ENCODE results near the gene GPR156.
"Not testable (repeated sequence)": the region's sequence is repeated elsewhere in the genome, so short reads cannot be mapped to it uniquely, and the experiment has no call there.

The GPR156 gene

GRCh38 chr3:120274739-120275167 lies 10.3 kb downstream of the GPR156 start:
- DNase-seq (ENCODE audit: low read depth in 2 of 2) = no peak

- DNase-seq (ENCODE audit: low read depth in 2 of 2) = no peak
Observed at GRCh38 chr3:120272286-120272685, 12.7 kb downstream of the GPR156 start.

DNA sequence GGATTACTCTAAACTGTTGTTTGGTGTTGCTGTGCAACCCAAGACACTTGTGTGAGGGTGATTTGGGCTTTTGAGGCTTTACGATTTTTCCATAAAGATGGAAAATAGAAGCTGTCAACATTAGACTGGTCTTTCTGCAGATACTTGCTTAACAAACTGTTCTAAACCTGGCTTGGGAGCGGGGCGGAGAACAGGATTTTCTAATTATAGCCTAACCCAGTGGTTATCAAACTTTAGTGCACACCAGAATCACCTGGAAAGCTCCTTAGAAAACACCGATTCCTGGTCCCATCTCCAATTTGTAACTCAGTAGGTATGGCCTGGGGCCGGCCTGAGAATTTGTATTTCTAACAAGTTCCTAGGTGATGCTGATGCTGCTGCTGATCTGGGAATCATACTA lies 19.0 kb downstream of the GPR156 start:
- no peak for DNase-seq (ENCODE audit: low read depth in 2 of 2)

DNA sequence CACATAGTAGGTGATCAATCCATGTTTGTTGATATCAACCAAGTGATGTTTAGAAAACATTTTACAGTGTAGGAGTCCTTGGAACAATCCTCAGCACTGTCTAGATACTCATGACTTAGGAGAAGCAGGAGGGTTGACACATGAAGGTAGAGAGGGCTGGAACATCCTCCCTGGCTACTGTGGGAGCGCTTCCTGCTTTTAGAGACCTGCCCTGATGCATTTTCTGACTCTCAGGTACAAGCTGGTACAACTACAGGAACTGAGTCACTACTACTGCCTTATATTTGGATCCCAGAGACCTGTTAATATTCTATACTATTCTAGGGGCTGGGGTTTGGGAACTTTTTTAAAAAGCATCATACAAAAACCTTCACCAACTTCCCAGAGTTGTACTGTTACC lies 20.1 kb downstream of the GPR156 start:
- DNase-seq (ENCODE audit: low read depth in 2 of 2) = no peak

DNA sequence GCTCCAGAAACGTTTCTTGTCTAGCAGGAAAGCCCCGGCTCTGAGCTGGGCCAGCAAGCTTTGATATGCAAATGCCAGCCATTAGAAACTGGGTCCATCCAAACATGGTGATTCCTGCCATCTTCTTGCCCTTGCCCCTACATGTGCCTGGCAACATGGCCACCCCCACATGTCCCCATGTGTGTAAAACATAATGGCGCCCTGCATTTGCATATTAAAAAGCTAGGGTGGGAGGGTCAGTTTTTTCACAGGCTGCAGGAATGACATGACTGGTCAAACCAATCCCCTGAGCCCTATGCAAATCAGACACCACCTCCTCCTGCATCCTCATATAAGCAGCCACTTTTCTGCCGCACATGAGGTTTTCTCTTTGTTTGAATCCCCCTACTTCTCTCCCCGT lies 21.2 kb downstream of the GPR156 start:
- DNase-seq (ENCODE audit: low read depth in 2 of 2) = no peak

DNA sequence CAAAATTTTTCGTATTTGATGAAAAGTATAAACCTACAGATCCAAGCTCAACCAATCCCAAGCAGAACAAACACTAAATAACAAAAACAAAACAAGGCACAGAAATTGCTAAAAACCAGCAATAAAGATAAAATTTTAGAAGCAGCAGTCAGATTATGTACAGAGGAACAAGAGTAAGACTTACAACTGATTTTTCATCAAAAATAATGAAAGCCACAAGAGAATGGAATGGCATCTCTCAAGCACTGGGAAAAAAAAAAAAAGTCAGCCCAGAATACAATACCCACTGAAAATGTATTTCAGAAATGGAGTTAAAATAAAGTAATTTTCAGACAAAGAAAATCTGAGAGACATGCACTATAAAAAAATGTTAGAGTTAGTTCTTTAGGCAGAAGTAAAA lies 27.0 kb downstream of the GPR156 start:
- no peak for DNase-seq (ENCODE audit: low read depth in 2 of 2)

GRCh38 chr3:120245386-120245785 lies 39.6 kb downstream of the GPR156 start:
- DNase-seq (ENCODE audit: low read depth in 2 of 2) = no peak

DNA sequence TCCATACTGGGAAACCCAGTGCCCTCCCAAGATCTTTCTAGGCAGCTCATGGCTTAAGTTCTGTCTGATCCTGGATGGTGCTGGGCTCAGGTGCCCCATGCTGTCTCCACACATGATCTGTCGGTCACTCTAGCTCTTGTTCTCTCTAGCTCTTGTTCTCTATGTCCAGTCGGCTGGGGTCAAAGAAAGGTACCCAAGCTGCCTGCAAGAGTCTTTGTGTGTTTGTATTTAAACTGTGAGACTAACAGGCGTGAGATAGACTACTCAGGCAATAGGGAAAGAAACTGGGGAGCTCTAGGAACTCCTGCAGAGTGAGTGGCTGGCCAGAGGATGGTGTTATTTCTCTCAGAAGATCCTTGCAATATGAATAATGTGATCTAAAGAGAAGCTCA lies 40.2 kb downstream of the GPR156 start:
- no peak for DNase-seq (ENCODE audit: low read depth in 2 of 2)

GRCh38 chr3:120239644-120240043 lies 45.4 kb downstream of the GPR156 start:
- no peak for DNase-seq (ENCODE audit: low read depth in 2 of 2)

DNA sequence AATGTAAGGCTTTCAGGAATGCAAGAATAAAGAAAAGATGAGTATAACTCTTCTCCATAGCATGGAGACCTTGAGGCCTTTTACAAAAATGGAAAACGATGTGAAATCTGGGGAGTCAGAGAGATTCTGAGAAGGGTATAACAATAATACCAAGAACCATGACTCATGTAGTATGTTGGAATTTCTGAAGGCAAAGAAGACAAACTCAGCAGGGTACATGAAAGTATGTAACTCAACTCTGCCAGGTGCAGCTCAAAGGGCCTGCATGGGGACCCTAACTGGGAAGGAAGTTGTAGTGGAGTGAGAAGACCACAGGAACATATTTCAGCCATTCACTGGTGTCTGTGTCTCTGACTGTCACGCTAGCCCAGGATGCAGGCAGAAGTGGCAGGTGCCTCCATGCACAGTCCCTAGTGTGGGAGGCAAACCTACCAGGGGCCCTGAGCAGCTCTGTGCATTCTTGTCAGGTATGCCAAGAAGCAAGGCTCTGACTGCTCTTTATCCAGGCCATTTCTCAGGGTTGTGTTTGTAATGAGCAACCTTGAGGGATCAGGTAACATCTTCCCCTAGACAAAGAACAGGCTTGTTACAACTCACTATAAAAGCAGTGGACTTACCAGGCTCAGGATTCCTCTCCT lies 57.2 kb downstream of the GPR156 start:
- no peak for DNase-seq (ENCODE audit: low read depth in 2 of 2)

DNA sequence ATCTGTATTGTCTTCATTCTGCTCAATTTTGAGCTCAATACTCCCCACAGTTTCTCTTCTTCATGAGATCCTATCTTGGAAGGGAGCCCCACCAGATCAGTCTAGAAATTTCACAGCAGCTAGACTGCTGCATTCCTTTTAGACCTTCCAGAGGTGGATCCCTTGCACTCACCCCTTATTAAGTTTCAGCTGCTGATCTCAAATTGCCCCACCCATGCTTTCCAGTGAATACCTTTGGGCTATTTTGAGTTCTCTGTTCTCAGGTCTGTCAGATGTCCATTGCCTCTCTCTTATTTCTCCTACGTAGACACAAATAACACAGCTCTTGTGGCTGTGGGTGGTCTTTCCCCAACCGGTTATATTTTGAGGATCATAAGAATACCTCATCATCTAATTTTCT lies 60.8 kb downstream of the GPR156 start:
- DNase-seq (ENCODE audit: low read depth in 2 of 2) = no peak

- DNase-seq (ENCODE audit: low read depth in 2 of 2) = no peak
Observed at GRCh38 chr3:120218981-120219380, 66.0 kb downstream of the GPR156 start.

- DNase-seq (ENCODE audit: low read depth in 2 of 2) = not testable (repeated sequence)
Observed at GRCh38 chr3:120216633-120217032, 68.4 kb downstream of the GPR156 start.

- no peak for DNase-seq (ENCODE audit: low read depth in 2 of 2)
Observed at GRCh38 chr3:120214176-120214575, 70.8 kb downstream of the GPR156 start.

GRCh38 chr3:120212505-120212904 lies 72.5 kb downstream of the GPR156 start:
- no peak for DNase-seq (ENCODE audit: low read depth in 2 of 2)

DNA sequence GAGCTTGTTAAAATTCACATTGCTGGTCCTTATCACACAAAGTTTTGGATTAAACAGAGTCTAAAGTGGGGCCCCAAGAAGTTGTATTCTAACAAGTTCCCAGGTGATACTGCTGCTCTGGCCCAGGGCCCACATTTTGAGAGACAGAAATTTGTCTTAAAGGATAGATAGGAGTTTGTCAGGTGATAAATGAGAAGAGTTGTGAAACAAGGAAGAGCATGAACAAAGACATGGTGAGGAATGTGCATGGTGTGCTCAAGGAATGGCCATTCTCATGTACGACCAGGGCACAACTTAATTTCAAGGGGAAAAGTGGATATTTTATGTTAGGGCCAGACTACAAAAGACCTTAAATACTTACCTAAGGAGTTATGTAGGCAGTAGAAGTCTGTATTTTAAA lies 75.6 kb downstream of the GPR156 start:
- no peak for DNase-seq (ENCODE audit: low read depth in 2 of 2)

GRCh38 chr3:120204338-120204737 lies 80.7 kb downstream of the GPR156 start:
- DNase-seq (ENCODE audit: low read depth in 2 of 2) = no peak

- no peak for DNase-seq (ENCODE audit: low read depth in 2 of 2)
Observed at GRCh38 chr3:120203621-120204020, 81.4 kb downstream of the GPR156 start.

DNA sequence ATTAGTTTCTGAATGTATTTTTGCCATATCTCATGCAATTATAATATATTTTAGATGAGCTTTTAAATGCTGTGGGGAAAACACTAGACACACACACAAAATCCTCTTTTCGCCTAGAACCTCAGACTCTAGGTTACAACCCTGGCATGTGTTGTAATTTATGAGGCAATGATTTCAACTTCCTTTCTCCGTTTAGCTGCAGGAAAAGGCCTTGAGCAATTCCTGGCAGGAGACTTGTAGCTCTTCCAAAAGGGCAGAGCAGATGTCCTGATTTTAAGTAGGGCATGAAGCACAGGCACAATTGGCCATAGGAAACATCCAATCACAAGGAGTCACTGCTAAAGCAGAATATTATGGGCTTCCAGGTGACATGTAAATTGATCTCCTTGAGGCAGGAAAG lies 82.0 kb downstream of the GPR156 start:
- DNase-seq (ENCODE audit: low read depth in 2 of 2) = no peak

GRCh38 chr3:120202363-120202762 lies 82.7 kb downstream of the GPR156 start:
- no peak for DNase-seq (ENCODE audit: low read depth in 2 of 2)

- DNase-seq (ENCODE audit: low read depth in 2 of 2) = no peak
Observed at GRCh38 chr3:120200493-120201235, 84.4 kb downstream of the GPR156 start.

DNA sequence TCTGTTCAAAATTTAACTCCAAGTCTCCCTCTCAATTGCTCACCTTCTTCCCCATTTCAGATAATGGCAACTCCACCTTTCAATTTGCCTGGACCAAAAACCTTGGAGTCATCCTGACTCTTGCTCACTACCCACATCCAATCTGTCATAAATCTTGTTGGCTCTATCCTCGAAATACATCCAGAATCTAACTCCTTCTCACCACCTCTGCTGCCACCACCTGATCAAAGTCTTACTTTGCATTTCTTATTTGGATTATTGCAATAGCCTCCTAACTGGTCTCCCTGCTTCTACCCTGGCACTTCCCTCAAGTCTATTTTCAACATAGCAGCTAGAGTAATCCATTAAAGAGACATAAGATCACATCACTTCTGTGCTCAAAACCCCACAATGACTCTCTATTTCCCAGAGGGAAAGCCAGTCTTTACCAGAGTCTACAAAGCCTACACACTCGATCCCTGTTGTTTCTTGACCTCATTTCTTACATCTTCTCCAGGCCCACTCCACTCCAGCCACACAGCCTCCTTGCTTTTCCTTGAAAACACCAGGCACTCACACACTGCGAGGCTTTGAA lies 86.6 kb downstream of the GPR156 start:
- no peak for DNase-seq (ENCODE audit: low read depth in 2 of 2)

DNA sequence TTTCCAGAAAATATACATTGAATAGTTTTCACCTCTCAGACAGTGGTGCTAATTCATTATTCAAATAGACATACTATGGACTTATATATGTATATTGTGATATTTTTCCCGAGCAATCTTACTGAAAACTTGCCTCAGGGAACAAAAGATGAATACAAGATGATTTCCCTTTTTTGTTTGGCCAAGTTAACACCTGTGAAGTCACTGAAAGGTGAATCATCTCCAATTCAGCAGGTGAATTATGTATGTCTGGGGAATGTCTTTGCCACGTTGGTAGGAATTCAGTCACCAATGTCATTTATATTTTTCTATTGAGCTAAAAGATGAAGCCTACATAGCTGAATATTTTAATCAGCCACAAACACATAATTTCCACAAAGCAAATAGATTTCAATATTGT lies 88.2 kb downstream of the GPR156 start:
- no peak for DNase-seq (ENCODE audit: low read depth in 2 of 2)

Data from stimulated activated CD8-positive, alpha-beta memory T cell treated with anti-CD3 and anti-CD28 coated beads, Interleukin-2, amount 100 ng/mL, for 48 hours (primary cell).